HFF-Myc (cell line): ENCODE results near the gene PKD2L2.

Experiments
- DNase-seq: peaks from one replicate; pipeline ENCODE4 v3.0.0-alpha.2; 2011; ENCODE audit warnings: low read depth; ENCODE audit errors: extremely low read depth
- H3K4me3 ChIP-seq: replicated peaks from 2 replicates; pipeline ENCODE4 v1.5.1; 2011; ENCODE audit warnings: low read depth, mild to moderate bottlenecking, control low read depth, low read length
- CTCF ChIP-seq: IDR thresholded peaks from 2 replicates; pipeline ENCODE4 v1.5.1; 2012; ENCODE audit warnings: mild to moderate bottlenecking, low read depth, low read length, control low read depth; ENCODE audit errors: missing control alignments

The PKD2L2 gene

DNA sequence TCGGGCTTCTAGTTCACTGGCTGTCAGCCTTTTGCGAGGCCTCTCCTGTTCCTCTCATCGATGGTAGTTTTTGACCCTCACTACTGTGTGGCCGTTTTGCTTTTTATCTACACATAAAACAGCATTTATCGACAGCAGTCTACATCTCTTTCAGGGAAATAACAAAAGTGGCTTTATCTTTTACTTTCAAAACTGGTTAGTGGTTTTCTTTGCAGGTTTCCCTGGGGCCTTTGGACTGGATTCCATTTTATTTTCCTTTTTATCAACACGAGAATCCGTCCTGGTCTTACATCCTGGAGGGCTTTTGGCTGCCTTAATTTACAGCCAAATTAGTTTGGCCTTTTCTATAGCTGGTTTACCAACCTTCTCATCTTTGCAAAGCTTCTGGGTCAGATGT is 793 bp upstream of the PKD2L2 start:
- no peak for DNase-seq
- peak overlapping the region; percentile 47 for H3K4me3 ChIP-seq
- no peak for TF ChIP-seq CTCF

DNA sequence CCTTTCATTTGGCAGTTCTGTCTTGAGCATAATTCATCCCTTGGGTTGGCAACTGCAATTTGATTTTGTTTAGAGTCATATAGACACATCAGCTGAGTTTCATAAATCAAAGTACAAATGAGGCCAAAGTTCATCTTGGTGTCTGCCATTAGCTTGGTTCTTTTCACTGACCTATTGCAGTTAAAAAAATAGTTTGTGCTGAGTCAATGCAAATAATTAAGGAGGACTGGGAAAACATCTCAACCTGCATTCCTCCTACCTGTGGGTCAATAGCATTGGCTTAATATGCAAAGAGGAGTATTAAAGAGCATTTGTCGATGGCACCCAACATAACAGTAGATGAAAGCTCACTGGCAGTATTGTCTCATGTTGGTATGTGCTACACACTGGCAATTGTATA is 1.6 kb downstream of the PKD2L2 start:
- TF ChIP-seq CTCF, result no peak
- no peak overlapping the region for H3K4me3 ChIP-seq
- DNase-seq, result no peak

DNA sequence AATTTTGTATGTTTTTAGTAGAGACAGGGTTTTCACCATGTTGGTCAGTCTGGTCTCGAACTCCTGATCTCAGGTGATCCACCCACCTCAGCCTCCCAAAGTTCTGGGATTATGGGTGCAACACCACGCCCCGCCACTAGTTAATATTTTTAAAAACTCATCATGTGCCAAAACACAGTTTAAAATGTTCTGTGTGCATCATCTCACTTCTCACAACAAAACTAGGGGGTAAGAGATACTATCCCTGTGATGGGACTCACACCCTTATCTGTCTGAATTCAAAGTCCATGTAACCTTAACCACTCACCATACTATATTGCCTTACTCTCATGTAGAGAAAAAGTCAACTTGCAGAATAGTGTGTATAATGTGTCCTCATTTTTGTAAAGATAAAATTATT is 2.6 kb downstream of the PKD2L2 start:
- H3K4me3 ChIP-seq, result no peak overlapping the region
- no peak for DNase-seq
- no peak for TF ChIP-seq CTCF

DNA sequence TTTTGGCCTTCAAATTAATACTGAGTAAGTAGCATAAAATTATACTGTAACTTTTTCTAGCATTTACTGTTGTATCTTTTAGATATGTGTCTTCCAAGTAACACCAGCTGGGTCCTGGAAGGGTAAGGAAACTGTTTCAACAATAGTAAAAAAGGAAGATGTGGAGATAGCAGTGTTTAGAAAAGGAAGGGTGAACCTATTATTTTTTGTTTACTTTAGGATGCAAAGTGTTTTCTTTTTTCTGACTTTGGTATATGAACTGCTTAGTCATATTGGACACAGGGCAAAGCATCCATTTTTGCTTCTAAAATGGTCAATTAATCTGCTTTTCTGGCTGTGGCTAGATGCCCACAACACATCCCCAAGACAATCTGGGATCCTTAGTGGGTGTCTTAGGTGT is 5.3 kb downstream of the PKD2L2 start:
- no peak for TF ChIP-seq CTCF
- no peak for DNase-seq
- no peak overlapping the region for H3K4me3 ChIP-seq

DNA sequence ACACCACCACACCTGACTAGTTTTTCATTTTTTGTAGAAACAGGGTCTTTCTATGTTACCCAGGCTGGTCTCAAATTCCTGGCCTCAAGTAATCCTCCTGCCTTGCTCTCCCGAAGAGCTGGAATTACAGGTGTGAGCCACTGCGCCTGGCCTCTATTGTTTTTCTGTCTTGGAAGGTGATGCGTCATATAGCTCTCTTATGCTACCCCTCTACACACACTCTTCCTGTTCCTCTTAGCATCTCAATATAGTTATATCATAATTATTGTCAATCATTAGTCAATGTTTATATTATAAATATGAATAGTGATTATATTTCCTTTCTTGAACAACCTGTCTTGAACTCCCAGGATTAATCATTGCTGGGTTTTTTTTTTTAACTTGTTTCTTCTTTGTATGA is 7.3 kb downstream of the PKD2L2 start:
- DNase-seq, result no peak
- no peak for TF ChIP-seq CTCF
- no peak overlapping the region for H3K4me3 ChIP-seq

- no peak overlapping the region for H3K4me3 ChIP-seq
- no peak for DNase-seq
- no peak for TF ChIP-seq CTCF
Observed at GRCh38 chr5:137899493-137899892, 10.2 kb downstream of the PKD2L2 start.

DNA sequence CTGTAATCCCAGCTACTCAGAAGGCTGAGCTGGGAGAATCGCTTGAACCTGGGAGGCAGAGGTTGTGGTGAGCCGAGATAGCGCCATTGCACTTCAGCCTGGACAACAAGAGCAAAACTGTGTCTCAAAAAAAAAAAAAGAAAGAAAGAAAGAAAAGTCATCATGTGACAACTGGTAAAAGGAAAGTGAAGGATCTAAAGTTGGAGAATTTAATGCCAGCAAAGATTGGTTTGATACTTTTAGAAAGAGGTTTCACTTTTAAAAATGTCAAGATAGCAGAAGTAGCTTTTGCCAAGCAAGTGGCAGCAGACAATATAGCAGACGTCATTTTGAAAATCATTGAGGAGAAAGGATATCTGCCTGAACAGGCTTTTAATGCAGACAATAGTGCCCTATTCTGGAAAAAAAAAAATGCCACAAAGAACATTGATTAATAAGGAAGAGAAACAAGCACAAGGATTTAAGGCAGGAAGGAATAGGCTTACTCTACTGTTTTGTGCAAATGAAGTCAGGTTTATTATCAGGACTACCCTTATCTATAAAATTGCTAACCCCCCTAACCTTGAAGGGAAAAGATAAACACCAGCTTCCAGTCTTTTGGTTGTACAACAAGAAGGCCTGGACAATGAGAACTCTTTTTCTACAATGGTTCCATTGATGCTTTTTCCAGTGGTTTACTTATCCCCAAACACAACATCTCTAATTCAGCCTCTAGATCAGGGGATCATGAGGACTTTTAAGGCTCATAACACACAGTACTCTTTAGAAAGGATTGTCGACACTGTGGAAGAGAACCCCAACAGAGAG is 12.0 kb downstream of the PKD2L2 start:
- H3K4me3 ChIP-seq, result no peak overlapping the region
- TF ChIP-seq CTCF, result no peak
- no peak for DNase-seq
